Sigmoid colon (tissue), 7 donors: ENCODE data around the gene ATM. TPM values are rescaled to one million over a fixed set of nuclear protein-coding genes. Genes with fewer than 3 reads are reported as not detected.

ENCODE experiments used
- DNase-seq: peaks from one replicate; pipeline ENCODE4 v3.0.0-alpha.2; 2019
- H3K27ac ChIP-seq, 4 donors: fragments of 200-600 bp; sonication (generic); one replicate each; pipeline ENCODE4 v1.5.1; 2016 to 2019; ENCODE audit warnings: mild to moderate bottlenecking in 1 of 4
- H3K27me3 ChIP-seq, 3 donors: fragments of 200-600 bp; sonication (generic); one replicate each; pipeline ENCODE4 v1.5.1; 2019; ENCODE audit warnings: mild to moderate bottlenecking in 1 of 3
- H3K36me3 ChIP-seq, 4 donors: fragments of 200-600 bp; sonication (generic); one replicate each; pipeline ENCODE4 v1.5.1; 2016 to 2019
- H3K4me1 ChIP-seq, 4 donors: fragments of 200-600 bp; sonication (generic); one replicate each; pipeline ENCODE4 v1.5.1; 2017 to 2019
- H3K4me3 ChIP-seq, 4 donors: fragments of 200-600 bp; sonication (generic); one replicate each; pipeline ENCODE4 v1.5.1; 2017 to 2019; ENCODE audit warnings: mild to moderate bottlenecking in 2 of 4, moderate library complexity in 1 of 4
- H3K9me3 ChIP-seq, 4 donors: fragments of 200-600 bp in 3 of 4; sonication (generic) in 3 of 4; one replicate each; pipeline versions ENCODE4 v1.5.1 to v1.6.1; 2013 to 2019
- CTCF ChIP-seq, 4 experiments: fragments of 450-650 bp in 3 of 4; fragments of 200-600 bp in 1 of 4; IDR thresholded peaks; one replicate each; pipeline ENCODE4 v1.5.1; 2016 to 2019; ENCODE audit warnings: antibody characterized with exemption in 4 of 4, mild to moderate bottlenecking in 3 of 4, moderate library complexity in 2 of 4
- EP300 ChIP-seq, 4 donors: sonication (generic); formaldehyde crosslinking; IDR thresholded peaks; one replicate each; pipeline ENCODE4 v1.6.1; 2017; ENCODE audit warnings: antibody characterized with exemption in 4 of 4
- POLR2A ChIP-seq, 2 donors: fragments of 450-650 bp; IDR thresholded peaks; one replicate each; pipeline ENCODE4 v1.6.1; 2016; ENCODE audit warnings: antibody characterized with exemption in 2 of 2, mild to moderate bottlenecking in 2 of 2, moderate library complexity in 2 of 2
- POLR2AphosphoS5 ChIP-seq, 4 donors: sonication (generic); formaldehyde crosslinking; IDR thresholded peaks; one replicate each; pipeline ENCODE4 v1.6.1; 2017; ENCODE audit warnings: antibody characterized with exemption in 4 of 4
- WGBS, 2 donors: extraction: QIAGEN DNeasy Blood & Tissue Kit; methylation state at CpG; one replicate each; pipeline ENCODE4 v1.1.7; 2013; 5-methylcytosine and 5-hydroxymethylcytosine counted together
- intact Hi-C: fragments of 100-400 bp; cut with DNase I; formaldehyde crosslinking; loops from one replicate; pipeline ENCODE4 v1.15.1; 2023
- polyA plus RNA-seq, 3 donors: library from polyadenylated mRNA; stranded (reverse); fragments of 200-250 nt; gene quantifications; one replicate each; pipeline ENCODE4 v1.2.3, GENCODE V29; 2013
- total RNA-seq, 4 donors: library from RNA; depleted of rRNA; stranded (reverse); fragments of >200 nt; gene quantifications; one replicate each; pipeline ENCODE4 v1.1.0, GENCODE V29; 2016
- donor health status: healthy with polysubstance abuse.
- donor health status: Bipolar disorder and iron deficiency.
- donor health status: healthy.

Gene ATM
- total and polyA plus RNA-seq, 7 donors, result 3.0 to 88.8 (median 52.7) TPM

- Histone ChIP-seq H3K4me1 (no peaks in the 10 kb centered on the region), H3K27me3 (no peaks in the 10 kb centered on the region), H3K36me3 (no peaks in the 10 kb centered on the region), H3K4me3 (no peak overlapping the region), H3K9me3 (no peaks in the 10 kb centered on the region), H3K27ac (no peak overlapping the region)
- TF ChIP-seq CTCF (IDR thresholded peaks at IDR 0.05) (no peak), POLR2AphosphoS5 (IDR thresholded peaks at IDR 0.05) (no peak), EP300 (IDR thresholded peaks at IDR 0.05) (no peak), POLR2A (IDR thresholded peaks at IDR 0.05) (no peak)
- no peak for DNase-seq
- WGBS, 2 donors, result 87 to 90% methylated on average over 6 of the region's 6 CpGs
- intact Hi-C loops, result no loop called here
These were observed 175.6 kb downstream of the ATM start for GRCh38 chr11:108398439-108398838.

GRCh38 chr11:108402241-108402640 is 179.4 kb downstream of the ATM start:
- H3K36me3 ChIP-seq, result no peaks in the 10 kb centered on the region
- H3K4me3 ChIP-seq, result no peak overlapping the region
- WGBS, 2 donors, result 93 to 98% methylated on average over 1 of the region's 1 CpG
- intact Hi-C loops, result no loop called here
- no peaks in the 10 kb centered on the region for H3K9me3 ChIP-seq
- DNase-seq, result no peak
- H3K27me3 ChIP-seq, result no peaks in the 10 kb centered on the region
- no peak overlapping the region for H3K27ac ChIP-seq
- no peak for TF ChIP-seq CTCF (IDR thresholded peaks at IDR 0.05)
- no peak for TF ChIP-seq EP300 (IDR thresholded peaks at IDR 0.05)
- TF ChIP-seq POLR2AphosphoS5 (IDR thresholded peaks at IDR 0.05), result no peak
- no peak for TF ChIP-seq POLR2A (IDR thresholded peaks at IDR 0.05)
- no peaks in the 10 kb centered on the region for H3K4me1 ChIP-seq

GRCh38 chr11:108403052-108403451 is 180.2 kb downstream of the ATM start:
- no peak overlapping the region for H3K4me3 ChIP-seq
- DNase-seq, result no peak
- H3K27ac ChIP-seq, result no peak overlapping the region
- TF ChIP-seq POLR2AphosphoS5 (IDR thresholded peaks at IDR 0.05) (no peak), CTCF (IDR thresholded peaks at IDR 0.05) (no peak), POLR2A (IDR thresholded peaks at IDR 0.05) (no peak), EP300 (IDR thresholded peaks at IDR 0.05) (no peak)
- 64 to 74% methylated on average over 1 of the region's 1 CpG for WGBS, 2 donors
- no peaks in the 10 kb centered on the region for H3K9me3 ChIP-seq
- intact Hi-C loops, result no loop called here
- no peaks in the 10 kb centered on the region for H3K4me1 ChIP-seq
- no peaks in the 10 kb centered on the region for H3K36me3 ChIP-seq
- no peaks in the 10 kb centered on the region for H3K27me3 ChIP-seq

GRCh38 chr11:108405706-108406105 is 182.8 kb downstream of the ATM start:
- Histone ChIP-seq H3K36me3 (no peaks in the 10 kb centered on the region), H3K4me1 (no peaks in the 10 kb centered on the region), H3K27me3 (no peaks in the 10 kb centered on the region), H3K9me3 (peaks cover 0 to 2% (median 0%) of the 10 kb centered on the region in 4 donors), H3K4me3 (no peak overlapping the region), H3K27ac (no peak overlapping the region)
- intact Hi-C loops, result no loop called here
- DNase-seq, result no peak
- TF ChIP-seq POLR2AphosphoS5 (IDR thresholded peaks at IDR 0.05), result no peak
- no peak for TF ChIP-seq POLR2A (IDR thresholded peaks at IDR 0.05)
- no peak for TF ChIP-seq EP300 (IDR thresholded peaks at IDR 0.05)
- no peak for TF ChIP-seq CTCF (IDR thresholded peaks at IDR 0.05)
- 91% methylated on average over 1 of the region's 1 CpG for WGBS, 2 donors

- H3K9me3 ChIP-seq, result no peaks in the 10 kb centered on the region
- H3K27me3 ChIP-seq, result no peaks in the 10 kb centered on the region
- intact Hi-C loops, result no loop called here
- no peak overlapping the region for H3K27ac ChIP-seq
- no peak for DNase-seq
- H3K36me3 ChIP-seq, result no peaks in the 10 kb centered on the region
- TF ChIP-seq EP300 (IDR thresholded peaks at IDR 0.05), result no peak
- TF ChIP-seq POLR2AphosphoS5 (IDR thresholded peaks at IDR 0.05), result no peak
- no peak for TF ChIP-seq CTCF (IDR thresholded peaks at IDR 0.05)
- no peak for TF ChIP-seq POLR2A (IDR thresholded peaks at IDR 0.05)
- no peaks in the 10 kb centered on the region for H3K4me1 ChIP-seq
- H3K4me3 ChIP-seq, result no peak overlapping the region
These were observed 192.1 kb downstream of the ATM start for GRCh38 chr11:108414958-108415357.
